Activated CD4-positive, alpha-beta T cell treated with anti-CD3 and anti-CD28 coated beads, Interleukin-2, amount 50 U/mL, for 1 hour (primary cell): ENCODE results near the gene MYCBP.
"Not testable (repeated sequence)": the region's sequence is repeated elsewhere in the genome, so short reads cannot be mapped to it uniquely, and the experiment has no call there.

ENCODE experiments used
- DNase-seq: peaks from one replicate; pipeline ENCODE4 v3.0.0-alpha.2; 2020

Gene MYCBP

DNA sequence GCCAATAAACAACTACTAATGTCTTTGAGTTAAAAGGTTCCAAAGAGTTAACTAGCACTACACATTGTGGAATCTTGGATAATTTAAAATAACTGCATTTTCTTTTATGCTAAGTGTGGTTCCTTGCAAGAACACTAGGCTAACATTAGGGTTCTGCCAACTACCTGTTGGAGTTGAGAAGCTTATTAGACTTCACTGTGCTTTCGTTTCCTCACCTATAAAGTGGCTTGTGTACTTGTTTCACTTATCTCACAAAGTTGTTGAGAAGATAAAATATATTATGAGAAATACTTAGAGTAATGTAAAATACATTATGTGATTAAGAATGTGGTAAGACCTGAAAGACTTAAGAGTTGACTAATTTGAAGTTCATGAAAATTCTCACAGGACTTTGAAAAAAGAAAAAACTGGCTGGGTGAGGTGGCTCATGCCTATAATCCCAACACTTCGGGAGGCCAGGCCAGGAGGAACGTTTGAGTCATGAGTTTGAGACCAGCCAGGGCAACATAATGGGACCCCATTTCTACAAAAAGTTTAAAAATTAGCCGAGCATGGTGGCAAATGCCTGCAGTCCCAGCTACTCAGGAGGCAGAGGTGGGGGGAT is 7.9 kb downstream of the MYCBP start:
- DNase-seq: no peak

DNA sequence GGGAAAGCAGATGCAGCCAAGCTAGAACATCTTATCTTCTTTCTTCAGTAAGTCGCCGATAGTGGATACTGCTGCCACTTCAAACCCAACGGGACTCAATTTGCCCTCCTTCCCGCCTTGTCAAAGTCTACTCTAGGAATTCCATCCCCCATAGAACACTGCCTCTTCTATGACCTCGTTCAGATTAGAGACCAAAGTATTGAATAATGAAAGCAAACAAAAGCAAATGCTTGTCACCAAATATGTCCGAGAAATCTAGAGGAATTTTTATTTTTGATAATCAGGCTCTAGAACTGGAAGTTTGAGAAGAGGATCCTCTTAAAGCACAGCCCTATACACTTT is 12.7 kb downstream of the MYCBP start:
- DNase-seq: no peak

DNA sequence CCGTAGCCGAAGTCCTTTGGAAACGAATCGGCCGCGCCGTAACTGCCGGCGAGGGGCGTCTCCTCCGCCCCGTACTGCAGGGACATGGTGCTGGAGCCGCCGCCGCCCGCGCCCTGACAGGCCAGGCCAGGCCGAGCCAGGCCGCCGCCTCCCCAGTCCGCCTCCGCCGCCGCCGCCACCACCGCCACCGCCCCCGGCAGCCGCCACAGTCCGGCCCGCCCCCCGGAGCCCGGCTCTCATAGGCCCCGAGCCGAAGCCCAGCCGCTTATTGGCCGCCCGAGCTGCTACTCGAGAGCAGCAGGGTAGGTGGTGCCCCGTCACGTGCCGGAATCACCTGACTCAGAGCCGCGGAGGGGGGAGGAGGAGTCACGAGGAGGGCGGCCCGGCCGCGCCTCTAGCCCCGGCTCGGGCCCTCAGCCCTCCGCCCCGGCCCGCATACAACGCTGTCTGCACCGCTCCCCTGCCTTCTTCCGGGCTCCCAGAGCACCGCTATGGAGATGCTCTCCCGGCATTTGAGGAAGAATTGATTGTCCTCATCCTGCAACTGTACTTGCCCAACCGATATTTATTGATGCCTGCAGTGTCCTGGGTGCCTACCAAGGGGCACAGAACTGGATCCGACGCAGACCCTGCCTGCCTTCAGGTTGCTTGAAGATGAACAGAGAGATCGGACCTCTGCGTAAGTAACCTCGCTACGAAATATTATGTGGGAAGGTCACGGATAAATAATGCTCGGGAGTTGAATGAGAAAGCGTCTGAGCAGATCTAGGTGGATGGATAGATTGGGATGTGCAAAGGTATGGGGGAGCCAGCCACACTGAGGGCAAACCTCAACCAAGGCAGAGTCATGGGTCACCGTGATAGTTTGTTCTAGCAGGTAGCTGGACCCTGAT is 13.3 kb downstream of the MYCBP start, which contains the start of gene RRAGC:
RRAGC (minus strand) TSS at position 212 of the 893 bp plus-strand sequence; CDS start at position 86, 126 bp downstream.
- peak; percentile 98 for DNase-seq

DNA sequence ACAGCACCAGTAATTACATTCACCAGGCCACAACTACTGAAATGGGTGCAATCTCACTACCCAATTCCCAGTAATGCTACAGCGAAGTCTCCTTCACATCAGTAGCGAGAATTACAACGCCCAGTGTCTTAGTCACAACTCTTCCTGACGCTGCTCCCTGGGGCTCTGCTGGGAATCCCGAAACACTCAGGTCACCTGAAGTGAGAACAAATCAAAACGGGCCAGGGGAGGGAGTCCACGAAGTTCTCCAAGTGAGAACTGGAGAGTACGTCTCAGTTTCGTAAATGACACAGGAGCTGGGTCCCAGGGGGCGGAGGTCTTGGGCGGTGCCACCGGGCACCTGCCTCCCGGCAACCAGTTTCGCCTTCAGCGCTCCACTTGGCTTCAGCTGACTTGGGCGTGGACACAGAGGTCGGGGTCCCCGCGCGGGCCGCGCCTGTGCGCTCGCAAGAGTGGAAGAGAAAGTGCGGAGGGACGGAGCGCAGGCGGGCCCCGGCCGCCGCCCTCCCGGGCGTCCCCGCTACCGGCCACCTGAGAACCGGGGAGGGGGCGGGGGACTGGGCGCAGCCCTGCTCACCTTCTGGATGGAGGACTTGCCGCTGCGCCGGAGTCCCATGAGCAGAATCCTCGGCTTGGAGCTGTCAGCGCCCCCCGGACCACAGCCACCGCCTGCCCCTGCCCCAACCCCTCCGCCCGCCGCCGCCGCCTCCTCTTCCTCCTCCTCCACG is 14.2 kb downstream of the MYCBP start:
- DNase-seq: peak; percentile 28

DNA sequence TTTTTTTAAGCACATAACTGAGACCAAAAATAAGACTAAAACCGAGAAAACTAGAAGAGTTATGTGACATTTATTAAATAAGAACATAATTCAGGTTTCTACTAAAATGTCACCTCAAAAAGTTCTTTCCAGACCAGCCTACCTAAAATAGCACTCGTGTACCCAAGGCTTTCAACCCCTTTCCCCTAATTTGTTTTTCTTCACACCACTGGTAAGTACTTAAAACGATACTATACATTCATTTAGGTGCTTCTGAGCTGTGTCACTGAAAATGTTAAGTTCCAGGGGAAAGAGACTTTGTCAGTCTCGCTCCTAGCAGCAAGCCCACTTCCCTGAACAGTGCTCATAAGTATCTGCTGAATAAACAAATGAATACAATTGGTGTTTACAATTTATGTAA is 20.4 kb downstream of the MYCBP start:
- DNase-seq: no peak

DNA sequence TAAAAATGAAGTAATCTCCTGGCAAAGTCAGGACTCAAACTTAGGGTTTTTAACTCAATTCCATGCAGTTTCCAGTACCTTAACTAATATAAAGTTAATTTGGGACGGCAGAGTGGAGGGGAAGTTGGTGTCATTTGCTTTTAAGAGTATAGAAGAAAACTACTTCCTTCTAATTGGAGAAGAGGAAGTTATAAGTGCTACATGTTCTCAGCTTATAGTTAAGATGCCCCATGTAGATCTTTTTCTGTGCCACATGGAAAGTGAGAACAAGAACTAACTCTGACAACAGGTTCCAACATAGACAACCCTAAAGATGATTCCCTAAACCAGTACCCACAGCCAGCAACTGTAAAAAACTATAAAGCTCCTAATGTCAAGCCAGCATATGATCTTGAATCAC is 25.1 kb downstream of the MYCBP start:
- DNase-seq: no peak

DNA sequence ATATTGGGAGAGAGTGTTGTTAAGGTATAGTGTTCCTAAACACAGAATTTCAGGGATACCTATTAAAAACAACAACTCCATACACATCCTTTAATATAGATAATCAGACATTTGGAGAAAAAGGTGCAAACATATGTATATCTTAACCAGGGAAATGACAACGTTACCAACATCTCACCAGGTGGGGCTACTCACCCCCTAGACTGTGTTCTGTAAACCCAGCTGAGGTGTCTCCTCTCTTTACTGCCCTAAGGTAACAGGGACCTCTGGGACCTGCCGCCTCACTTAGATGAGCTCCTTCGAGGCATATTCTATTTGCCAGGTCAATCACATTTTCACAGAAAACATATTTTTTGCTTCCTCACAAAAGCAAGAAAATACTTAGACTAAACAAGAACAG is 26.9 kb downstream of the MYCBP start:
- no peak for DNase-seq

DNA sequence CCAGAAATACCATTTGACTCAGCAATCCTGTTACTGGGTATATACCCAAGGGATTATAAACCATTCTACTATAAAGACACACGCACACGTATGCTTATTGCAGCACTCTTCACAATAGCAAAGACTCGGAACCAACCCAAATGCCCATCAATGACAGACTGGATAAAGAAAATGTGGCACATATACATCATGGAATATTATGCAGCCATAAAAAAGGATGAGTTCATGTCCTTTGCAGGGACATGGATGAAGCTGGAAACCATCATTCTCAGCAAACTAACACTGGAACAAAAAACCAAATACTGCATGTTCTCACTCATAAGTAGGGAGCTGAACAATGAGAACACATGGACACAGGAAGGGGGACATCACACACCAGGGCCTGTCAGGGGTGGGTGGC is 28.1 kb downstream of the MYCBP start:
- not testable (repeated sequence) for DNase-seq

DNA sequence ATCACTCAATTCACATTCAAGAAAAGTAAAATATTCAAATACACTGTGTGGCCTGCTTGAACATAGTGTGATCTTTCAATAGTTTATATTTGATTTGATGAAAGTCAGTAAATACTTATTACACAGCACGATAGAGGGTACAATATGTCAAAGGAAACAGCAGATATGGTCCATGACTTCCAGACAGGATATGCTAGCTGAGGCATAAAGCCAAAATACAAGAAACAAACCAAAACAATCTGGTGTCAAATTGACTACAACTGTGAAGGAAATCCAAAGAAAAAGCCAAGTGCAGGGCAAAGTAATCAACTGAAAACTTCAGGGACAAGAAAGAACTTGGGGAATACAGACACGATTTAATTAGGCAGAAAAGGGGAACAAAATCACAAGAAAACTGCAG is 32.9 kb downstream of the MYCBP start:
- DNase-seq: no peak

DNA sequence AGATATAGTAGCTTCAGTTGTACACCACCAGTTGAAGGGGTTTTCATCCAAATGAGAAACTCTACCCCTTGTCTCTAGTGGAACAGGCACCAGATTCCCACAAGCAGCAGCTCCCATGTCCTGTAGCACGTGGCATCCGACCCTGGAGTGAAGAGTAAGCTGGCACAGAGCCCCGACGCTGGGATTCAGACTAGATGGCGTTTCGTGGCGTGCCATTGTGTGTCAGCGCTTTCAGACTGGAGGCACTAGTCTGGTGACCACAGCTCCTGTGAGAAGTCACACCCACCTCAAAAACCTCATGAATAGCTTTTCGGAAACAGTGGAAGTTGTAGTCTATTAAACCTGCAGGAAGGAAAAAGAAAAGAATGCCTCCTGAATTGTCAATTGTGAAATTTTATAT is 33.8 kb downstream of the MYCBP start:
- DNase-seq: no peak

DNA sequence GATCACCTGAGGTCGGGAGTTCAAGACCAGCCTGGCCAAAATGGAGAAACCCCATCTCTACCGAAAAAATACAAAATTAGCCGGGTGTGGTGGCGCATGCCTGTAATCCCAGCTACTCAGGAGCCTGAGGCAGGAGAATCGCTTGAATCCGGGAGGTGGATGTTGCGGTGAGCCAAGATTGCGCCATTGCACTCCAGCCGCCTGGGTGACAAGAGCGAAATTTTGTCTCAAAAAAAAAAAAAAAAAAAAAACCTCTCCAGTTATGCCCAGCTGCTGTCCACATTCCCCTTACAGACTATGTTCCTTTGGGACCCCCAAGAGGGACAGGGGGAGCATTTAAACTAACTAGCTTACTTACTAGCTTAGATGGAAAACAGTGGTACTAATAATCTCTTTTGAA is 36.8 kb downstream of the MYCBP start:
- not testable (repeated sequence) for DNase-seq

DNA sequence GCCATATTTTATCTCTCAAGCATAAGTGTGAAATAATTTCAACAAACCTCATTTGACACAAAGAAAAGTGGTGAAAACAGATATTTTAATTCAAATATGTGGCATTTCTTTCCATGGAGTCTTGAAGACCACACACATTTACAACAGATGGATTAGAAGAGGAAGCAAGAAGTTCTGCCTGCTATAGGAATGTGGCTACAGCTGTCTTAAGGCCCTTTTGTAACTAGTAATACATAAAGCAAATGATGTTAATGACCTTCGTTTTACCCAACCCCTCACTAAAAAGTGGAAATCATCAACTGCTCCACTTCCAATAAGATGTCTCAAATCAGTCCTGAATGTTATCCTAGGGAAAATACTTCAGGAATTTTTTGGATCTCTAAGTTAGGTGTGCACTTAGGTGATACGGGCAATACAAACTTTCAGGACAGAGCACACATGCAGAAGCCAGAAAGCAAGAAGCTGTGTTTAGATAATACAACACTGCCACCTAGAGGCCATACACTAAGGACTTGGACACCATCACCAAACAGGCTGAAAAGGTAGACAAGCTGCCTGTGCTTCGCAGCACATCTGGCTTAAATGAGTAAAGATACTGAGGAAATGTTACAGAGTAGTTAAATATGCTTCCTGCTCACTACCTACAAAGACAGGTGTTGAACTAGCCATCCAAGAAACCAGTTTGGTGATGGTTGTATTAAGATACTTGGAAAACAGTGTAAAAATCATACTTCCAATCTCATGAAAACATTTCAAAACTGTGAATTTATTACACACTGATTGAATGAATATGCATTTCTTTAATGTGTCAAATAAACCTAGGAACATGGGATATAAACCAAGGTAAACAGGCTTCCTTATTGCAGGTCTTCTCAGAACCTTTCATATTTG is 38.0 kb downstream of the MYCBP start:
- DNase-seq: peak; percentile 26

DNA sequence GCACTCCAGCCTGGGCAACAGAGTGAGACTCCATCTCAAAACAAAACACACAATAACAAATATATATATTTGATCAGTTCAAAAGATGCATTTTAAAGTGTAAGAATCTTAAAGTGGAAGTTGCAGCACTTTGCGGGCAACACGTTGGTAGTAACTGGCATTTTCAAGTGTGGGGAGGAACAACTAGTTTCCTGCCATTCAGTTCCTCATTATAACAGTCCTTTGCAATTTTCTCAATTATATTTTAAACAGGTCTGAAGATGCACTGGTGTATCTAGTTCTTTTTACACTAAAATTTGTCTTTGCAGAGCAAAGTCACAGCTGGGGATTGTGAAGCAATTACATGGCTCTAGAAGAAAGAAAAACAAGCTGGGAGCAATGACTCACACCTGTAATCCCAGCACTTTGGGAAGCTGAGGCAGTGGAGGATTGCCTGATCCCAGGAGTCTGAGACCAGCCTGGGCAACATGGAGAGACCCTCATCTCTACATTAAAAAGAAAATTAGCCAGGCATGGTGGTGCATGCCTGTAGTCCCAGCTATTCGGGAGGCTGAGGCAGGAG is 38.8 kb downstream of the MYCBP start:
- no peak for DNase-seq

DNA sequence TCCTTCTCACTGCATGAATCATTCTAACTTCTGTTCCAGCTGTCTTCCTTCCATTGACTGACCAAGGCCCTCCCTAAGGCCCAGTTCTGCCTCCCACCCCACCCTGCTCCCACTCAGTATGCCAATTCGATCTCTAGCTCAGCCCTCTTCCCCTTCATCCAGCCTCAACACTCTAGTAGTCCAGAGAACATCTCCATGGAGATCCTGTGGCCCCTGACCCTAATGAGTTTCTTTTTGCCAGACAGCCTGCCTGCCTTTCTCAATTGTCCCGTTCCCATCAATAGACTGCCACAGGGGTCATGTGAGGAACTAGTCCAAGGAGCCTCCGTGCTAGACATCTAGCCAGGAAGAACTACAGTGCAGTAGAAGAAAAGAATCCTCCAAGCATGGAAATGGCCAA is 40.0 kb downstream of the MYCBP start:
- DNase-seq: no peak

DNA sequence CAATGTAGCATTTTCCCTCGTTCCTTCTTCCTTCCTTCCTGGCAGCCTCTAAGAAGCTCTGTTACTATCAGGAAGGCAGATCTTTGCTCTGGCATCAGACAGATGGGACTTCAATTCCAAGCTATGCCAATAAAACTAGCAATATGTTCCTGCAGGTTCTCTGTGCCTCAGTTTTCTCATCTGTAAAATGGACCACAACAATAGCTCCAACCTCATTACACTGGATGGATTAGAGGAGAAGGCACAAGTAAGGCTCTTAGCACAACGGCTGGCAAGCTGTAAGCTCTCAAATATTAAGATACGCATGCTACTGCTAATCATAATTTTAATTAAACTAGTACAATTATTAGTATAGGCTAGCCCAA is 40.8 kb downstream of the MYCBP start:
- DNase-seq: no peak

DNA sequence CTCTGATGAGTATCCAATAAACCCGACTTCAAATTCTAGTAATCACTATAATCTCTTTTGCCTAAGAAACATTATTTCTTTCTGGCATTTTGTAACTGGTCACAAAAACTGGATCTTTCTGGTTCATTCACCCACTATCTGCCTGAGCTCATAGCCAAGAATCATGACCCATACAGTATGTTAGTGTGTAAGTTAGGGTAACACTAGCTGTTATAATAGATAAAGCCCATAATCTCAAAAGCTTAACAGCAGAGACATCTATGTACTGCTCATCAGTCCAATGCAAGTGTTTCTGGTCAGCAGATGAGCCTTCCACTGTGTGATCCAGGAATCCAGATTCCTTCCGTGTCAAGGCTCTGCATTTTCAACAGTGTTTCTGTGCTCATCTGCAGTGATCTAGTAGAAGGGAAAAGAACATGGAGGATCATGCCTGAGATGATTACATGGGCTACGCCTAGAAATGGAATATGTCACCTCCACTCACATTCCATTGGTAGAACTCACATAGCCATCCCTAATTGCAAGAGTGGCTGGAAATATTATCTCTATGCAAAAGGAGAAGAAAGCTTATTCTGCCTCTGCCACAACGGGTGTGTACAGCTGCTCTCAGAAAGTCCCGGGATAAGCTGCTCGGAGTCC is 41.3 kb downstream of the MYCBP start:
- no peak for DNase-seq

DNA sequence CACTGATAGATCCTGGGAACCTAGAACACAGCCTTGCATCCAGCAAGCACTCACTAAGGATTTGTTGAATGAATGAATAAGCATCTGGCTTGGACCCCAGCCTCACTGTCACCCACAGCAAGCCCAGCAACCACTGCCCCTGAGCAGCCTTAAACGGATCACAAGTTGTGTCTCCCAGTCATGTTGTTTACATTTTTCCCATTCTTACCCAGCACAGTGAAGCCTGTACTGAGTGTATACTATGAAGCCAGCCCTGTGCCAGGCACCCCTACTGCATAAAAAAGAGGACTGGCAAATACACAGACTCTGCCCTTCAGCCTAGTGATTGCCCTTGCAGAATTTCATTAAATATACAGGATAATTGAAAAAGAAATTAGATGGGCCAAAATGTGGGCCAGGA is 43.8 kb downstream of the MYCBP start:
- no peak for DNase-seq

DNA sequence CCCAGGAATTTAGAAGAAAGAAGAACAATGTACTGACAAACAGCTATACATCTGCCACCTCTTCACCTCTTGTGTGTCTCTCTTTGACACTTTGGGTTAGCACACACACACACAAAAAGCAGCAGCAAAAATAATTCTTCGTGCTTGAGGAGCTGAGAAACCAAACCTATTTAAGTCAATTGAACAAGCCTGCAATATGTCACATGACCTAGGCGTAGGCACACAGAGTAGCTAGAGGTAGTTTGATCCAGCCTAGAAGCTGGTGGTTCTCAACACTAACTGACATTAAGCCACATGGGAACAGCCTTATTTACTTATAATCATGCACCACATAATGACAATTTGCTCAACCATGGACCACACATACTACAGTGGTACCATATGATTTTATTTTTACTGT is 45.8 kb downstream of the MYCBP start:
- DNase-seq: no peak

DNA sequence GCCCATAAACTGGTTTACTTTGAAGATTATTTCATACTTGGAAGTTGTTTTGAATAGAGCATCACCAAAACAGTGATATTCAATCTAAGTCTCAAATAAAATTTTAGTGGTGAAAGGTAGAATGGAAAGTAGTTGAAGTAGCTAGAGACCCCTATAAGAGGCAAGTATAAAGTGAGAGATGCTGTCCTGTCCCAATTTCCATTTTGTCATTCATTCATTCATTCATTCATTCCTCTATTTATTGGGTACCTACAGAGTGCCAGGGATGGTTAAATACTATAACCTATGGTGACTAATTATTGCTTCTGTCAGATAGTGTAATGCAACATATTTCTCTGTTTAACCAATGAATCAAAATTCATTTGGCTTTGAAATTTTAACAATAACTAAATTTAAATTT is 46.3 kb downstream of the MYCBP start:
- DNase-seq: no peak

DNA sequence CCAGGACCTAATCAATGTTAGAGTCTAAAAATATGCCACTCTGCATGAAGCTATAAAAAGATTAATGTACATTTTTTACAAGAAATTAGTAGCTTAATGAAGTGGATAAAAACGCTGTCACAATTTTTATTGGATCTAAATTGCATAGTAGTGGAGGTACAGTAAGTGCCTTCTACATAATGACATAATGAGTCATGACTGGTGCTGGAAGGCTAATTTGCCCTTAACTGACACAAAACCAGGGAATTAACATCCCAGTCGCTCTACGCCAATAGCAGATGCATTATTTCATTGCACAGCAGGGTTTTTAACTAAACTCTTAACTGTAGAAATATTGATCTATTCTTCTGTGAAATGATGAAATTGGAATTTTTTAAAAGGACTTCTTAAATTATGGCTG is 46.9 kb downstream of the MYCBP start:
- no peak for DNase-seq

DNA sequence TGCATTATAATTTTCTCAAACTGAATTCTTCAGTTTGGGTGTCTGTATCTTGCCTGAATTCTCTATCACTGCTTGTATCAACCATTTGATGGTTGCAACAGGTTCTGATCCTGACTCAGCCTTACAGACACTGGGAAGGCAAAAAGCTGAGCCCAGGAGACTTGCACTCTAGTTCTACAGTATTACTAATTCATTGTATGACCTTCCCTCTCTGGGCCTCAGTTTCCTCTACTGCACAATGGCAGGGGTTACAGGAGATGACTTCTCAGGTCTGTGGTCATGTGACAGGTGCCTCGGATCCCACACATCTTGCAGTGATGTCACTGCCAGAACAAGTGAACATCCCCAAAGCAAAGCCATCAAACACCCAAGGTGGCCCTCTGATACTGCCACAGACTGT is 52.3 kb downstream of the MYCBP start:
- no peak for DNase-seq

DNA sequence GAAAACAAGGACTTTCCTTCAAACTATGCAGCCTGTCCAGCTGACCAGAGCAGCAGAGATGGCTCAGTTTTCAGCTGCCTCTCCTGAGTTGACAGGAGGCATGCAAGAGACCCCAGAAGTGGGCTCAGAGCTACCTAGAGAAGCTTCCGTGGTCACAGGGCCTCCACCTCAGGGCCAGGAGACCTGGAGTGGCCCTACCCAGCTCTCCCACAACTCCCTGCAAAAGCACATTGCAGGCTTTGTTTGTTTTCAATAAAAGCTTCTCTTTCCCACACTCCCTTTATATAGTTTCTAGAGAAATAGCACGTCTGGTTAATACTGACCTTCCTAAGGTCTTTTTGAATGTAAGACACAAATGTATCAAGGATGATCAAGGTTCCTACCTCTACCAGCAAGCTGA is 53.6 kb downstream of the MYCBP start:
- DNase-seq: no peak
